Hypothalamus (tissue), 51 donors: Measurements from ENCODE around the gene CELF1.
"Not testable (repeated sequence)": the region's sequence is repeated elsewhere in the genome, so short reads cannot be mapped to it uniquely, and the experiment has no call there.

Experiments
- DNase-seq, 51 donors: peaks; one replicate each; lab custom pipeline; 2025; lab: John Stamatoyannopoulos, UW

Gene CELF1

GRCh38 chr11:47577460-47578041, 24.6 kb upstream of the CELF1 start:
- DNase-seq = no peak

DNA sequence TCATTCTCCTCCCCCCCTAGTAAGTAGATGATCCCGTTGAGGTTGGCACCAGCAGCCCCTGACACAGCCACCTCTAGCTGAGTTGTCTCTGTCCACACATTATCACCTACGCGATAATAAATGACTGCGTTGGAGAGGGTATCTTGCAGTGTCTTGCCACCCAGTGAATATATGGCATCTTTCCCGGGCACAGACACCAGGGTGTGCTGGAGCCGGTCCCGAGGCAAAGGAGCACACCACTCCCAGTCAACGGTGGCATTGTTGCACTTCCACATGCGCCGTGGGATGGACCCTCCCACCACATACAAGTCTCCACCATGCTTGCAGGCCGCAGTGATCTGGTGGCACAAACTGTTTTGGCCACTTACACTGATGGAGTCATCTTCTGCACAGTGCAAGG, 20.4 kb upstream of the CELF1 start:
- peak in 22 of 51 donors; percentile 18 to 58 (median 36) for DNase-seq

- DNase-seq = peak in 1 of 51 donors; percentile 21
Measured at GRCh38 chr11:47572715-47573255, 19.9 kb upstream of the CELF1 start.

DNA sequence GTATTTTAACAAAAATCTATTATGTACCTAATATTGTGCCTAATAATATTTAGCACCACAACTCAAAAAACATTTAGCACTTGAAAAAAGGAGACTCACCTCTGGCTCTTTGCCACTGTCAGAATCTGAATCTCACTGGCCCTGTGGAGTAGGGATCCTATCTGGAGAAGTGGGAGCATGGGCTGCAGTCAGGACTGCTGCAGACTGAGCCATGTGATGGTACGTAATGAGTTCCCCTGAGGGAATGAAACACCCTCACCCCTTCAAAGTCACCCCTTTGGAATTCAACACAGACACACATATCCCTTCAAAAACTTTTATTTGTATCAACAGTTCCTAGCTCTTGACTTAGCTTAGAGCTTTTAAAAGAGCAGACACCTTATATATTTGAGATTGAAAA, 19.0 kb upstream of the CELF1 start:
- DNase-seq = no peak

GRCh38 chr11:47571357-47571729, 18.4 kb upstream of the CELF1 start:
- DNase-seq = no peak

DNA sequence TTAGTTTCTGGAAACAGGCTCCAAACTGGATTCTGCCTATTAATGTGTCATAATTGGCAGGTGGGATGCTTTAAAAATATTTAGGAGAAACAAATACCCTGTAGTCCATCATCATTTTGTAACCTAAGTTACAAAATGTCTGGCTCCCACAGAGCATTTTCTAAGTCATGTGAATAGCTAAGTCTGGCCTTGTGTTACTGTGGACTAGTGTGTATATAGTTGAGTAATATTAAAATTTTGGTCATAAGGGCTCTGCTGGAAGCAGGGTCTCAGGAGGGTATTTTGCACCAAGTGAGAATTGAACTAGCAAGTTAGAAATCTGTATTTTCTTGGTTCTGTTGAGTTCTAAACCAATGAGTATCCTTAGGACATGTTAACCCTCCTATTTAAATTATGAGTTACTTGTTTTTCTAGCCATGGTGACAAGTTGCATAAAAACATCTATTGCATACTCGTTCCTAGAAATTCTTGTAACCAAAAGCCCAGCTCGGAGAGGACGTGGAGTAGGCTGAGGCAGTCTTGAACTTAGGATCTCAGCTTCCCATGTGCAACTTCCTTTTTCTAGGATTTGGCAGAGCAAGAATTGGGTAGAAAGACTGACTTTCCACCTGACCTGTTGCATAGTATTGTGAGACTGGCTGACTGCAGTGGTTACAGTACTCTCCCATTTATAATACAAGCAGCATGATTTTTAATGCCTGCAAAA, 17.9 kb upstream of the CELF1 start:
- no peak for DNase-seq

DNA sequence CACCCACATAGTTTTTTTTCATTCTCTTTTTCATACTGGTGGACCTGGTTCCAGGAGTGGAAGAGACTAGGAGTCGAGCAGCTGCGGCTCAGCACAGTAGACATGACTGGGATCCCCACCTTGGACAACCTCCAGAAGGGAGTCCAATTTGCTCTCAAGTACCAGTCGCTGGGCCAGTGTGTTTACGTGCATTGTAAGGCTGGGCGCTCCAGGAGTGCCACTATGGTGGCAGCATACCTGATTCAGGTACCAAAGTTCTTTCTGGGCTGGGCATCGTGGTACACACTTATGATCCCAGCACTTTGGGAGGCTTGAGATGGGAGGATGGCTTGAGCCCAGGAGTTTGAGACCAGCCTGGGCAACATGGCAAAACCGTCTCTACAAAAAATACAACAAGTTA, 16.7 kb upstream of the CELF1 start:
- no peak for DNase-seq

DNA sequence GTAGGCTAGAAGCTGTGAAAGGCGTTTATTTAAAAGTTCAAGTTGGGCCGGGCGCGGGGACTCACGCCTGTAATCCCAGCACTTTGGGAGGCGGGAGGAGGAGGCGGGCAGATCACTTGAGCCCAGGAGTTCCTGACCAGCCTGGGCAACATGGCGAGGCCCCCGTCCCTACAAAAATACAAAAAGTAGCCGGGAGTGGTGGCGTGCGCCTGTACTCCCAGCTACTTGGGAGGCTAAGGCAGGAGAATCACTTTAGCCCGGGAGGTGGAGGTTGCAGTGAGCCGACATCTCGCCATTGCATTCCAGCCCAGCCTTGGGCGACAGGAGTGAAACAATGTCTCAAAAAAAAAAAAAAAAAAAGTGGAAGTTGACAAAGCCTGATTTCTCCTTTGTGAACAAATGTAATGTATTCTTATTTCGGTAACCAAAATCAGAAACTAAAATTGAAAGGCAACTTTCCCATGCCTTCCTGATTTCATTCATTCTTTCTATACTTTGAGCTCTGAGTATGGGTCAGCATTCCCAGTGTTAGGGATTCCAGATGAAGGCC, 13.3 kb upstream of the CELF1 start:
- no peak for DNase-seq

DNA sequence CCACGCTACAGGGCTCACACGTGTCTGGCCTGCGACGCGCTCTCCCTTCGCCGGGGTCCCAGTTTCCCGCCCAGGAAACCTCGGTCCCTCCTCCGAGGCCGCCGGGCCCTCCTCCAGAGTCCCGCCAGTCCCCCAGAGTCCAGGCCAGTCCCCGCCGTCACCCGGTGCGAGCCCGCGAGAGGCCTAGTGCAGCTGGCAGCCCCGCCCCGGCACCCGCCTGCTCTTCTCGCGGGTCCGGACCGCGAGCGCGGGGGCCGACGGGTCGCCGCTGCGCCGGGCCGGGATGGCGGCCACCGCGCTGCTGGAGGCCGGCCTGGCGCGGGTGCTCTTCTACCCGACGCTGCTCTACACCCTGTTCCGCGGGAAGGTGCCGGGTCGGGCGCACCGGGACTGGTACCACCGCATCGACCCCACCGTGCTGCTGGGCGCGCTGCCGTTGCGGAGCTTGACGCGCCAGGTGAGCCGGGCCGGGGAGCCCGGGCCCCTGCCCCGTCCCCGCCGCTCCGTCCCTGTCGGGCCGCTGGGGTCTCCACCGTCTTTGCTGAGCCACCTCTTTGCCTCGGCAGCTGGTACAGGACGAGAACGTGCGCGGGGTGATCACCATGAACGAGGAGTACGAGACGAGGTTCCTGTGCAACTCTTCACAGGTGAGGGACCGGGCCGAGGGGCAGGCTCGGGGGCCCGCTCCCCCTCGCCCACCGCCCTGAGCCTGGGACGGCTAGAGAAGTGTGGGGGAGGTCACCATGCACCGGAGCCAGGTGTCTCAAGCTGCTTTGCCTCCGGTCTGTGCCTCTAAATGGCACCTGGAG, 12.6 kb upstream of the CELF1 start, which contains the start of gene PTPMT1:
TSS of gene PTPMT1 (plus strand) at position 260 of the 809 bp plus-strand sequence. CDS start at position 284, 24 bp downstream.
- DNase-seq = peak in 35 of 51 donors; percentile 17 to 75 (median 40)

GRCh38 chr11:47564933-47565339, 12.0 kb upstream of the CELF1 start:
- DNase-seq = no peak

- not testable (repeated sequence) for DNase-seq
Measured at GRCh38 chr11:47564366-47564765, 11.4 kb upstream of the CELF1 start.

GRCh38 chr11:47562393-47562792, 9.5 kb upstream of the CELF1 start:
- DNase-seq = not testable (repeated sequence)

DNA sequence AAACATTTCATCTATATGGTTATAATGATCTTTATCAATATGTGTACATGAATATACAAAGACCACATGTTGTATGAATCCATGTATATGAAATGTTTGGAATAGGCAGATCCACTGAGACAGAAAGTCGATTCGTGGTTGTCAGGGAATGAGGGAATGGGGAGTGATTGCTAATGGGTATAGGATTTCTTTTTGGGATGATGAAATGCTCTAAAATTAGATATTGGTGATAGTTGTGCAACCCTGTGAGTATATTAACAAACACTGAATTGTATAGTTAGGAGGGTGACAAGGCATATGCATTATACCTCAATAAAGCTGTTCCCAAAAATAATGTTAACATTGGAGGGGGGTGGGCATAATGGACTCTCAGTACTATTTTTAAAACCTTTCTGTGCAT, 7.5 kb upstream of the CELF1 start:
- no peak for DNase-seq

DNA sequence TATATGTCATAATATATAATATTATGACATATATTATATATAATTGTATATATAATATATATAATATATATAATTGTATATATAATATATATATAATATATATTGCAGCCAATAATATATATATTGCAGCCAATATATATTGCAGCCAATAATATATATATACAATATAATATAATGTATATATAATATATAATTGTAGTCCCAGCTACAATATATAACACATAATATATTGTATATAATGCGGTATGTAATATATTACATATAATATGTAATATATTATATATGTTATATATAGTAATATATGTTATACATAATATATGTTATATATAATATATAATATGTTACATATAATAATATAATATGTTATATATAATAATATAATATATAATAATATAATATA, 5.8 kb upstream of the CELF1 start:
- DNase-seq = no peak

GRCh38 chr11:47557004-47557403, 4.1 kb upstream of the CELF1 start:
- DNase-seq = not testable (repeated sequence)

- peak in 3 of 51 donors; percentile 54 to 89 (median 55) for DNase-seq
Measured at GRCh38 chr11:47553406-47553743, 443 bp upstream of the CELF1 start.

- DNase-seq = peak in 15 of 51 donors; percentile 3 to 55 (median 32)
Measured at GRCh38 chr11:47552056-47552565, 821 bp downstream of the CELF1 start.

GRCh38 chr11:47551086-47551485, 1.8 kb downstream of the CELF1 start:
- no peak for DNase-seq

DNA sequence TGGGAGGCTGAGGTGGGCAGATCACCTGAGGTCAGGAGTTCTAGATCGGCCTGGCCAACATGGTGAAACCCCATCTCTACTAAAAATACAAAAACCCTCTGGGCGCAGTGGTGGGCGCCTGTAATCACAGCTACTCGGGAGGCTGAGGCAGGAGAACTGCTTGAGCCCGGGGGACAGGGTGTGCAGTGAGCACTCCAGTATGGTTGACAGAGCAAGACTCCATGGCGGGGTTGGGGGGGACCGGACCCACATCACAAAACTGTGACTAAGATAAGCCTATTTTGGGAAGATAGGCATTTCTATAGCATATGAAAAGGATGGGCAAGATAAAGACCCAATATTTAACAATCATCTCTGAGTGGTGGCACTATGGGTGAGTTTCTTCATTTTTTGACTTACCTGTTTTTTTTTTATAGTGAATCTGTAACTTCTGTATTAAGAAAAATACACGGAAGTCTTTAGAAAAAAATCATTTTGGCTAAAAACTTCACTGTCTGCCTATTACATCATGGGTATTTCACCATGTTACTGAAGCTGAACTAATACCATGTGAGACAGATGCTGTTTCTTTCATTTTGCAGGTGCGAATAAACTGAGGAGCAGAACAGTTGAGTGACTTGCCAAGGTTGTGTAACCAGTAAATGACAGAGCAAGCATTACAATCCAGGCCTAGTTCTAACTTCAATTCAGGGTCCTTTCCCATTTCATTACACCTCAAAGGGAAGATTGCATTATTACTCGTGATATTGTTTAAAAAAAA, 2.5 kb downstream of the CELF1 start:
- DNase-seq = no peak

- not testable (repeated sequence) for DNase-seq
Measured at GRCh38 chr11:47546274-47546673, 6.7 kb downstream of the CELF1 start.
